Raji (cell line): ENCODE data around the gene SNRK.

Experiments used
- POLR2A ChIP-seq: IDR thresholded peaks from 2 replicates; pipeline ENCODE4 v1.6.1; 2011; ENCODE audit warnings: low read depth, low read length, control low read depth; ENCODE audit not compliant: insufficient read depth

SNRK gene

DNA sequence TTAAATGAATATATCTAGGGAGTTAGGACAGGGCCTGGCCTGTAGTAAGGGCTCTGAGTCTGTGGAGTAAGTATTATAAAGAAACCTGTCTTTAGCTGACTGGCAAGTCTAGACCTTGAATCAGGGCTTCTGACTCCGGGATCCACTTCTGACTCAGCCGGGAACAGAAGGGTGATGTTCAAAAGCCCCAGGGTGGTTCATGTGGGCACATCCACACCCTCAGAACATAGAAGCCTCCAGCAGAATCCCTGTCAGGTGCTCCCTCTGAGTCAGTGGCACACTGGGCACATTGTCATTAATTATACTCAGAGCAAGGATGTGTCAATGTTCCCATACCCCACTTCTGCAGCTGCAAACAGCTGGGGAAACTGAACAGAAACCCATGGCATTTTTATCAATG is 26.7 kb upstream of the SNRK start:
- TF ChIP-seq POLR2A = no peak

DNA sequence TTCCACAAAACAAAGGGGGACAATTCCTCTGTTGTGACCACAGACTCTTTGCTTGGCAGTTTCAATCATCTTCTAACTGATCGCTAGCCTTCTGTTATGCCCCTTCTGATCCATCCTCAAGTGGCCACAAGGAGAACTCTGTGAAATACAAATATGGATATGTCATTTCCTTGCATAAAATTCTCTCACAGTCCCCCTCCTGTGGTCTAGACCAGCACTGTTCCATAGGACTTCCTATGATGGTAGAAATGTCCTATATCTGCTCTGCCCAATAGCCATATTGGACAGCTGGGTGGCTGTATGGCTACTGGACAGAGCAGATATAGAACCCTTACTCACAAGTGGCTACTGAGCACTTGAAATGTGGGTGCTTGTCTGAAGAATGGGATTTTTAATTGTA is 25.9 kb upstream of the SNRK start:
- TF ChIP-seq POLR2A = no peak

DNA sequence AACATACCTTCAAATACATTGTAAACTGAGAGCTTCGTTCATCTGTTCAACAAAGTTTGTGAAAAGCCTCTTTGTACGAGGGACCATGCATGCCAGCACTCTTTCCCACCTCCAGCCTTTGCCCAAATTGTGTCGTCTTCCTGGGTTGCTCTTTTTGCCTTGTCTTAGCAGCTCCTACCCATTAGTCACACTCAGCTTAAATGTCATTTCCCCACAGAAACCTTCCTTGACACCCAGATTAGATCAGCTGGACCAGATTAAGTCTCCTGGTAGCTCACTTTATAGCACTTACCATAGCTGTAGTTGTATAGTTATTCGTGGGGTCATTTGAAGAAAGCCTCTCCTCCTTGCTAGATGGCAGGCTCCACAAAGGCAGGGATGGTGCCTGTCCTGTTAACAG is 24.1 kb upstream of the SNRK start:
- no peak for TF ChIP-seq POLR2A

DNA sequence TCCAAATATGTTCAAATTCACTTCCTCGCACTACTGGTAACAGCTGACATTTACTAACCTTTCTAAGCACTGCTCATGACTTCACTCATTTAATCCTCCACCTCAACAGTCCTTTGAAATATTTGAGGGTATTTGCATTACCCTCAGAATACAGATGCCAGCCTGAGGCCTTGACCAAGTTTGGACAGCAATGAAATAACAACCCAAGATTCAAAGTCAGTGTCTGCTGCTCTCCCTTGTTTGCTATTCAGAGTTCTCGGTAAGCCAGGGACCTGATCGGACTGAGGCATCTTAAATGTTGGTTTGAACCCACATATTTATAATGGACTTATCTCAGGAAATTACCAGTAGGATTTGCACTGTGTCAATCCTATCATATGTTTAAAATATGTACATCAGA is 19.9 kb upstream of the SNRK start:
- no peak for TF ChIP-seq POLR2A

DNA sequence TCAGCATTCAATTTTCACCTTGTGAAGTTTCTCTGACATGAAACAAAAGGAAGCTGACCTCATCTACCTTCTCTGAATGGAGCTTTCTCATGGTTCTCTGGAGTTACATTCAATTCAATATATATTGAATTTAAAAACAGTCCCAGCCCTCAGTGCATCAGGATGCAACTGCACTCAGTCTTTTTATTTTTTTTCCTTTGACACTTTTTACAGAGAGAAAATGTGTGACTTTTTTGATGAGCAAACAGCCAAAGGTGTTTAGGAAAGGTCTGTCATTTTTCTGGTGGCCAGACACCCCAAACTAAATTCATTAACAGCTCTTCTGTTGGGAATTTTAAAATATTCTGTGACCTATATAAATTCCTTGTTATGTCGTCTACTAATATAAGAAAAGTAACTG is 19.3 kb upstream of the SNRK start:
- no peak for TF ChIP-seq POLR2A

DNA sequence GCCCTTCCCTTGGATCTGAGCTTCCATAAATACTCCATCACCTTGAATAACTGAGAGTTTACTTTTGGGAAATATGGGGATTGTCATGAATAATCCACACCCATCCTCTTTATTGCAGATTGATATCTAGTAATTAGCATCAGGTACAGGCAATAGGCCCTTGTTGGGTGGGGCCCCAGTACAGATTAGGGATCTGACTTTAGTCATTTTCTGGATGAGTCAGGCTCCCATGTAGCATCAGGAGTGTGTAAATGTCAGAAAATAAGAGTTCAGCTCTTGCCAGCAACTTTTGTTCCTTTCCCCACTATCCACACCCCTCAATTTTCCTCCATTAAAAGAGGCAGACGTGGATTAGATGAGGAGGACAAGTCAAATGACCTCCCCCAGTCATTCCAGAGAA is 17.7 kb upstream of the SNRK start:
- TF ChIP-seq POLR2A = no peak

DNA sequence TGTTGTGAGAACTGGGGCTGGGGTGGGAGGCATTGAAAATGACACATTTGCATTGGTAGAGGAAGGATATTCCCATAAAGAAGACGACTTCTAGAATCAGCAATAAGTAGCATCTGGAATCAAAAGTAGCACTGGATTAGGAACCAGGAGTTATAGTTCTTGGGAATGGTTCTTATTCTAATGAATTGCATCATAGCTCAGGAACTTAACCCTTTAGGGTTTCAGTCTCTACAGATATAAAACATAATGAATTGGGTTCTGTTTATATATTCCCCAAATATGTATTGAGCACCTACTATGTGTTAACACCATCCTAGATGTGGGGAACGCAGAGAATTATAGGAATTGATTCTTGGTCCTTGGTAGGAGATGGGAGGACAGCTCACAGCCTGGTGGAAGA is 16.3 kb upstream of the SNRK start:
- no peak for TF ChIP-seq POLR2A

DNA sequence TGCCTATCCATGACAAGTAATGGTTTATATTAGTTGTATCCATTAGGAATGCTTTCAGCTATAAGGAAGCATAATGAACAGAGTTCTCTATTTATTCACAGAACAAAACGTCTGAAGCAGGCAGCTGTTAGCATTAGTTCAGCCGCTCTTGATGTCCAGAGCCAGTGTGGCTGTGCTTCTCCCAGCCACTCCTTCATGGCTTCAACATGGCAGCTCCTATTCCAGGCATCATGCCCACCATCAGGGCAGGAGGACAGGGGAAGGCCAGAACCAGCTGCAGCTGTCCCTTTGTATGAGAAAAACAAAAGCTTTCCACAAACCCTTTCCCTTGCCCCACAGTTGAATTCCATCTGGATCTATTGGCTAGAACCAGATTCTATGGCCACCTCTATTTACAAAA is 12.9 kb upstream of the SNRK start:
- TF ChIP-seq POLR2A = no peak

DNA sequence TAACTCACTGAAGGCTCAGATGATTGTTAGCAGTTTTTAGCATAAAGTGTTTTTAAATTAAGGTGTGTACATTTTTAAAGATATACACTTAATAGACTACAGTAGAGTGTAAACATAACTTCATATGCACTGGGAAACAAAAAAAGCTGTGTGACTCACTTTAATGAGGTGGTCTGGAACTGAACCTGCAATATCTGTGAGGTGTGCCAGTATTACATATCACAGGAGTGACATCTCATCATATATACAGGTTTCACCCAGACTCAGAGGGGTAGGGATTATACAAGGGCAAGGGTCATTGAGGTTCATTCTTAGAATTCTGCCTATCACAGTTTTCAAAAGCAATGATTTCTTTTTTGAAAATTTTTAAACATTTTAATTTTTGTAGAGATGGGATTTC is 7.3 kb upstream of the SNRK start:
- no peak for TF ChIP-seq POLR2A

DNA sequence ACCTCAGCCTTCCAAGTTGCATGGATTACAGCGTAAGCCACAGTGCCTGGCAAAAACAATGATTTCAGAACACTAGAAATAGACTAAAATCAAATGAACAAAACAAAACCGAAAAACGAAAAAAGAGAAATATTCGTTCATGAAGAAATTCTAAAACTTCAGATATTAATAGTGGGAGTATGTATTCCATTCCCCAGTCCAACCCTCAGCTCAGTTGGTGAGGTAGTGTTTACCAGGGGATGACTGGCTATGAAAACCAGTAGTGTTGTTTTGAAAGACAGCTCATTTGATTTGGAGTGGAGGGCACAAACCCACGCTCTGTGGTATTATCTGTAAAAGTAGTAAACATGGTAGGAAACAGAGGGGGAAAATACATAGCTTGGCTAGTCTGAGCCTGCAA is 6.8 kb upstream of the SNRK start:
- TF ChIP-seq POLR2A = no peak

DNA sequence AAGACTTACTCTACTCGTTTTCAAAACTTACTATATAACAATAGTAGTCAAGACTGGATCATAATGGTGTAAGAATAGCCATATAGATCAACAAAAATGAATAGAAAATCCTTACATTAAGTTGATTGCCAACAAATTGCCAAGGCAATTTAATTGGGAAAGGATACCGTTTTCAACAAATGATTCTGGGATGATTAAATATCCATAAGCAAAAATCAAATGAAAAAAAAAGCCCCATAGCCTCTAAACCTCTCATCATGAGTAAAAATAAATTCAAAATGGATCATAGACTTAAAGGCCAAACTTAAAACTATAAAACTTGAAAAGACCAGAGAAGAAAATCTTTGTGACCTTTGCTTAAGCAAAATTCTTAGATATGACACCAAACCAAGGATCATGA is 5.3 kb upstream of the SNRK start:
- no peak for TF ChIP-seq POLR2A

DNA sequence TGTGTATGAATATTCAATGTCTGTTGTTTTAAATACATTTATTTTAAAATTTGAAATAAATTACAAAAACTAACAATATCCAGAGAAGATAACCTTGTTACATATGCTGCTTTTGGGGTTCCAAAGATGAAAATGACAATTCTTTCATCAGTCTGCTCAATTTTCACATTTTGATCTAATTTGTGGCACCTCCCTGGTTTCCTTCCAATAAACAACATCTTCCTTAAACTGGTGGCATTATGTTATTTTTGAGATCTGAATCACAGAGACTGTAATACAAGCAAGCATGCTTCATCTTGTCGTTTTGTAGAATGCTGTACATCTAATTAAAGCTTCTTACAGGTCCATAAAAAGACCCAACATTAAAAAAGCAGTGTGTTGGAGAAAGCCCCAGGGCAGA is 2.2 kb upstream of the SNRK start:
- no peak for TF ChIP-seq POLR2A

DNA sequence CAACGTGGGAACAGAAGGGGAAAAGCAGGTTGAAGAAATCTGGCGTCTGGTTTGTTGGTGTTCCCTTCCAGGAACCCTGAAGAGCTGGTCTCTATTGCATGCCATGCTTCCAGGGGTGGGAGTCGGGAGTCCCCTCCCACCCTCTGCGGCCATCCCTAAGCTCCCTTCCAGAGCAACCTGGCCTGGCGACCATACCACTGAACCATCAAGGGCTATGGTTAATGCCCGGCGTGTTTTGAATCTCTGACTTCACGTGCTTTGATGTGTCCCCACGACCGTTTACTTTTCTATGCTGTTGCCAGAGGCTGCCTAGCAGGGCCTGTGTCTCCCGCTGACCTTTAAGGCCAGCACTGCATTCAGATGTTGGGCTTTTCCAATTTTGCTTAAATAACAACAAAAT is 696 bp upstream of the SNRK start:
- TF ChIP-seq POLR2A = no peak

DNA sequence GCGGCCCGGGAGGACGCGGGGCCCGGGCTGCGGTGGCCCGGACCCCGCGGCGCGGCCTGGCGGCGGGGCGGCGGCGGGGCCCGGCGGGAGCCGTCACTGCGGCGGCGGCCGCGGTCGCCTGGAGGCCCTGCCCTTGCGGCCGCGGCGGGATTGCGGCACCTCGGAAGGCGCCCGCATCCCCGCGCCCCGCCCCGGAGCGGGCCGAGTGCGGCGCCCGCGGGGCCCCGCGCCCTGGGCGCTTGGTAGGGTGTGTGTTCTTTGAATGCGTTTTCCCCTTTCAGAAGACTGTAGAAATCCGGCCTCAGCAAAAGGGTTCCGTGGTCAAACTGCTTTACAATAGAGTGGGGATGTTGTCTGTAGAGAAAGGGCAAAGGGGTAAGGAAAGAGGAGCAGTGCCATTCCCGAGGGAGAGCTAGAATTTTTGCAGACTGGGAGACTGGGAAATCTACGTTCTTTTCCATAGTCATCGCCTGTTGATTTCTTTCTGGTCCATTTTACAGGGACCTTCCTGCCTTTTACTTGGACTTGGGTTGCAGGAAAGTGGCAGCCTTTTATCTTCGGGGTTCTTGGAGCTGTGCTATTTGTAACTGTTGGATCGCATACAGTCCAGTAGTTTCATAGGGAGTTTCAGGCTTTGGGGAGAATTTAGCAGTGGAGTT is 630 bp downstream of the SNRK start:
- TF ChIP-seq POLR2A = no peak

DNA sequence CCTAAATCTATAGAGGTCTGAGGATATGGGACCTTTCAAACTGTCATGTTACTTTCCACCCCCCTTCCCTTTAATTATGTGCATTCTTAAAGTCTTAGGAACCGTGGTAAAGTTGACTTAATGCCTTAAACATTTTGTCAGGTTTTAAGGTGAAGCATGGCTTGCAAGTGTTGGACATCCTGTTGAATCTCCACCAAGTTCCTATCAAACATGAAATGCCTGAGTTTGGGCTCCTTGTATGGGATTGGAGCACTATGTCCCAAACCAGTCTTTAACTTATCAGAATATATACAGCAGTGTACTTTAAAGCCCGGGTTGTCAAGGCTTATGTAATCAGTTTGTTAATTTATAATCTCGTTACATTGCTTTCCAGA is 1.1 kb downstream of the SNRK start:
- no peak for TF ChIP-seq POLR2A

DNA sequence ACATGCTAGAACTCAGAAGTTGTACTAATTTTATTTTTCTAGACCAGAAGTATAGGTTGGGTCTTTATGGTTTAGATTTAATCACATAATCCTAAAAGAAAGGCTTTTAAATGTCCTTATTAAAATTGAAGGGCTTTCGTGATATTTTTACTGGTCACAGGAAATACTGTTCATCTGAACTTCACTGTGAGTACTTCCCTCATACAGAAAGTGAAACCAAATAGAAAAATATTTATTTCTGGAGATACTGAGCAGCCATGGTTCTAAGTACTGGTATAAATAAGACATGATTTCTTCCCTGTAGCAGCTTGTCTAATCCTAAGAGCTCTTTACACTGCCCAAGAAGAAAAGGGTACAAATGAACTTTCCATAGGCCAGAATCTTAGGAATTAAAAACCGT is 2.0 kb downstream of the SNRK start:
- no peak for TF ChIP-seq POLR2A

DNA sequence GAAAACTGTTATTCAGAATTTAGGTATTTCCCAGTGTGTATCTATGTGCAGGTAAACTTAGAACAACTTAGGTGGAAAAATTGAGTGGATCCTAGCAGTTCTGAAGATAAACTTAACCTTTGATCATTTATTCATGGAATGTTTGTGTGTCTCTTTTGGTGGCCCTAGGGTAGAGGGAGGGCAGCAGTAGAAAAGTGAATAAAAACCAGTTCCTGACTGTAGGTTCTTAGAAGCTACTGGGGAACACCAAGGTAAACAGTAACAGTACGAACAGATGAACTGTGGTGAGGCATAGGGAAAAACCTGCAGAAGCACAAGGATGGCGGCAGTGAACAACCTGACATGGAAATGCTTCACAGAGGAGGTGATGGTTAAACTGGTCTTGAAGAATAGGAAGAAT is 2.5 kb downstream of the SNRK start:
- TF ChIP-seq POLR2A = no peak

DNA sequence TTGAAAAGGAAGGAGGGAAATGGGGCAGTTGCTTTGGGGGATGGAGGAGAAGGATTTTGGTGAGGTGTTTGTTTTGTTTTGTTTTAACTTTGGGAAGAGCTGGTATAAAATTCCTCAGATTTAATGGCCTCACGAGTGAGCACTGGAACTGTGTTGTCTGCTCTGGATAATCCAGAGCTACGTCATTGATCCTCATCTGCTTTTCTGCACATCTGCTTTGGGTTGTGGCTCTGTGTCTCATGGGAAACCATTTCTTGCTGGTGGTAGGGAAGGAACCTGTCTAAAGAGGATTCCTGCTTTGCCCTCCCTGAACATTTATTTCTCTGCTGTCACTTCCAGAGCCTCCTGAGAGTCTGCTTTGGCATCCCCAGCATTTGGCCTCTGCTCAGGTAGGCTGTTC is 3.1 kb downstream of the SNRK start:
- TF ChIP-seq POLR2A = no peak
